SK-N-SH treated with all-trans-retinoic acid at 6 μM for 48 hours (cell line): Measurements from ENCODE around the gene LGALS7.

Experiments
- ATAC-seq: fragments of 200-7000 bp; cut with Tn5 transposase; 3 replicates; pipeline ENCODE4 v1.9.1; 2020; ENCODE audit warnings: mild to moderate bottlenecking, moderate library complexity
- ARNTL ChIP-seq: fragments of 450-650 bp; formaldehyde crosslinking; IDR thresholded peaks from 2 replicates; pipeline ENCODE4 v1.5.0; 2020; ENCODE audit warnings: low read depth, mild to moderate bottlenecking, moderate library complexity, borderline replicate concordance
- BACH2 ChIP-seq: fragments of 250-450 bp; sonication (Bioruptor Pico); IDR thresholded peaks from 2 replicates; pipeline ENCODE4 v1.9.0; 2021; ENCODE audit warnings: mild to moderate bottlenecking, borderline replicate concordance
- CREB5 ChIP-seq: fragments of 250-450 bp; sonication (Bioruptor Pico); IDR thresholded peaks from 2 replicates; pipeline ENCODE4 v1.5.1; 2020; ENCODE audit warnings: low read depth, mild to moderate bottlenecking, moderate library complexity
- CSDC2 ChIP-seq: fragments of 250-450 bp; sonication (Bioruptor Pico); IDR thresholded peaks from 2 replicates; pipeline ENCODE4 v1.5.0; 2020; ENCODE audit warnings: mild to moderate bottlenecking, moderate library complexity
- ESRRG ChIP-seq: fragments of 250-450 bp; sonication (Bioruptor Pico); IDR thresholded peaks from 2 replicates; pipeline ENCODE4 v1.6.1; 2021; ENCODE audit warnings: mild to moderate bottlenecking
- GLIS3 ChIP-seq: fragments of 250-450 bp; sonication (Bioruptor Pico); IDR thresholded peaks from 2 replicates; pipeline ENCODE4 v1.5.0; 2020; ENCODE audit warnings: mild to moderate bottlenecking, moderate library complexity
- ISL1 ChIP-seq: fragments of 250-450 bp; sonication (Bioruptor Pico); IDR thresholded peaks from 2 replicates; pipeline ENCODE4 v2.1.2; 2022; ENCODE audit warnings: mild to moderate bottlenecking, moderate library complexity
- OSR1 ChIP-seq: fragments of 250-450 bp; sonication (Bioruptor Pico); IDR thresholded peaks from 2 replicates; pipeline ENCODE4 v1.8.0; 2022; ENCODE audit warnings: moderate library complexity, mild to moderate bottlenecking, inconsistent platforms
- POU6F1 ChIP-seq: fragments of 250-450 bp; sonication (Bioruptor Pico); IDR thresholded peaks from 2 replicates; pipeline ENCODE4 v1.8.0; 2021; ENCODE audit warnings: low read depth, mild to moderate bottlenecking, moderate library complexity, borderline replicate concordance
- PPARA ChIP-seq: fragments of 250-450 bp; sonication (Bioruptor Pico); IDR thresholded peaks from 2 replicates; pipeline ENCODE4 v1.5.0; 2020; ENCODE audit warnings: mild to moderate bottlenecking, borderline replicate concordance
- SNAI2 ChIP-seq: fragments of 250-450 bp; sonication (Bioruptor Pico); IDR thresholded peaks from 2 replicates; pipeline ENCODE4 v1.5.0; 2020; ENCODE audit warnings: mild to moderate bottlenecking, moderate library complexity
- TCF4 ChIP-seq: fragments of 250-450 bp; sonication (Bioruptor Pico); IDR thresholded peaks from 2 replicates; pipeline ENCODE4 v1.8.0; 2021; ENCODE audit warnings: mild to moderate bottlenecking, moderate library complexity, borderline replicate concordance
- TOX ChIP-seq: fragments of 250-450 bp; sonication (Bioruptor Pico); IDR thresholded peaks from 2 replicates; pipeline ENCODE4 v1.8.0; 2021; ENCODE audit warnings: mild to moderate bottlenecking, moderate library complexity, borderline replicate concordance
- ZC3H10 ChIP-seq: fragments of 250-450 bp; sonication (Bioruptor Pico); IDR thresholded peaks from 2 replicates; pipeline ENCODE4 v1.5.1; 2021; ENCODE audit warnings: mild to moderate bottlenecking, moderate library complexity
- ZFP3 ChIP-seq: fragments of 250-450 bp; sonication (Bioruptor Pico); IDR thresholded peaks from 2 replicates; pipeline ENCODE4 v1.5.0; 2020; ENCODE audit warnings: mild to moderate bottlenecking, moderate library complexity
- ZNF565 ChIP-seq: fragments of 450-650 bp; formaldehyde crosslinking; conservative IDR thresholded peaks from 2 replicates; pipeline ENCODE4 v1.5.0; 2020; ENCODE audit warnings: low read depth, mild to moderate bottlenecking, moderate library complexity
- ZNF8 ChIP-seq: fragments of 450-650 bp; formaldehyde crosslinking; IDR thresholded peaks from 2 replicates; pipeline ENCODE4 v1.5.0; 2020; ENCODE audit warnings: mild to moderate bottlenecking, moderate library complexity
- TF ChIP-seq, protein P1 (sequence below): fragments of 250-450 bp; sonication (Bioruptor Pico); IDR thresholded peaks from 2 replicates; pipeline ENCODE4 v1.8.0; 2020; ENCODE audit warnings: mild to moderate bottlenecking, moderate library complexity, borderline replicate concordance
- TF ChIP-seq, protein P2 (sequence below): fragments of 250-450 bp; sonication (Bioruptor Pico); IDR thresholded peaks from 2 replicates; pipeline ENCODE4 v1.5.1; 2021; ENCODE audit warnings: mild to moderate bottlenecking, moderate library complexity

LGALS7 gene

DNA sequence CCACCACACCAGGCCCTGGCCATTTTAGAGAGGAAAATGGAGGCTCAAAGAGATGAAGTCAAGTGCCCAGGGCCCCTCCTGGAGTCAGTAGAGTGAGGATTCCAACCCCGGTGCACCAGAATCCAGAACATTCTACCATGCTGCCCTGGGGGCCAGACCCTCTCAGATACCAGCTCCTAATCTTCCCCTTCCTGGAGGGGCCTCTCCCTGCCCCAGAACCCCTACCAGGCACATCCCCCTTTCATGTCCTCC lies 40.1 kb downstream of the LGALS7 start:
- TF ChIP-seq GLIS3 (CRISPR knock-in tag) (no peak), ZC3H10 (CRISPR knock-in tag) (no peak), PPARA (CRISPR knock-in tag) (no peak), ARNTL (CRISPR knock-in tag) (no peak), SNAI2 (no peak), ISL1 (CRISPR knock-in tag) (no peak), ZFP3 (no peak), ZNF8 (CRISPR knock-in tag) (no peak), POU6F1 (no peak), CREB5 (CRISPR knock-in tag) (no peak), BACH2 (CRISPR knock-in tag) (no peak), TOX (no peak), ZNF565 (no peak), CSDC2 (CRISPR knock-in tag) (no peak)
- TF ChIP-seq, protein P1, sequence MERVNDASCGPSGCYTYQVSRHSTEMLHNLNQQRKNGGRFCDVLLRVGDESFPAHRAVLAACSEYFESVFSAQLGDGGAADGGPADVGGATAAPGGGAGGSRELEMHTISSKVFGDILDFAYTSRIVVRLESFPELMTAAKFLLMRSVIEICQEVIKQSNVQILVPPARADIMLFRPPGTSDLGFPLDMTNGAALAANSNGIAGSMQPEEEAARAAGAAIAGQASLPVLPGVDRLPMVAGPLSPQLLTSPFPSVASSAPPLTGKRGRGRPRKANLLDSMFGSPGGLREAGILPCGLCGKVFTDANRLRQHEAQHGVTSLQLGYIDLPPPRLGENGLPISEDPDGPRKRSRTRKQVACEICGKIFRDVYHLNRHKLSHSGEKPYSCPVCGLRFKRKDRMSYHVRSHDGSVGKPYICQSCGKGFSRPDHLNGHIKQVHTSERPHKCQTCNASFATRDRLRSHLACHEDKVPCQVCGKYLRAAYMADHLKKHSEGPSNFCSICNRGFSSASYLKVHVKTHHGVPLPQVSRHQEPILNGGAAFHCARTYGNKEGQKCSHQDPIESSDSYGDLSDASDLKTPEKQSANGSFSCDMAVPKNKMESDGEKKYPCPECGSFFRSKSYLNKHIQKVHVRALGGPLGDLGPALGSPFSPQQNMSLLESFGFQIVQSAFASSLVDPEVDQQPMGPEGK, result no peak
- TF ChIP-seq, protein P2, sequence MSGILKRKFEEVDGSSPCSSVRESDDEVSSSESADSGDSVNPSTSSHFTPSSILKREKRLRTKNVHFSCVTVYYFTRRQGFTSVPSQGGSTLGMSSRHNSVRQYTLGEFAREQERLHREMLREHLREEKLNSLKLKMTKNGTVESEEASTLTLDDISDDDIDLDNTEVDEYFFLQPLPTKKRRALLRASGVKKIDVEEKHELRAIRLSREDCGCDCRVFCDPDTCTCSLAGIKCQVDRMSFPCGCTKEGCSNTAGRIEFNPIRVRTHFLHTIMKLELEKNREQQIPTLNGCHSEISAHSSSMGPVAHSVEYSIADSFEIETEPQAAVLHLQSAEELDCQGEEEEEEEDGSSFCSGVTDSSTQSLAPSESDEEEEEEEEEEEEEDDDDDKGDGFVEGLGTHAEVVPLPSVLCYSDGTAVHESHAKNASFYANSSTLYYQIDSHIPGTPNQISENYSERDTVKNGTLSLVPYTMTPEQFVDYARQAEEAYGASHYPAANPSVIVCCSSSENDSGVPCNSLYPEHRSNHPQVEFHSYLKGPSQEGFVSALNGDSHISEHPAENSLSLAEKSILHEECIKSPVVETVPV (CRISPR knock-in tag), result no peak

GRCh38 chr19:38731654-38732301 lies 41.5 kb downstream of the LGALS7 start:
- TF ChIP-seq POU6F1, result no peak
- no peak for TF ChIP-seq TOX
- TF ChIP-seq OSR1 (CRISPR knock-in tag), result no peak
- TF ChIP-seq GLIS3 (CRISPR knock-in tag), result no peak
- no peak for TF ChIP-seq CSDC2 (CRISPR knock-in tag)
- no peak for ATAC-seq

More for the DNA sequence above, 40.1 kb downstream of the LGALS7 start:
- no peak for ATAC-seq

- TF ChIP-seq ZC3H10 (CRISPR knock-in tag) (no peak), TOX (no peak), TCF4 (CRISPR knock-in tag) (no peak), ZNF8 (CRISPR knock-in tag) (no peak), ZFP3 (no peak), OSR1 (CRISPR knock-in tag) (no peak), SNAI2 (no peak), POU6F1 (no peak), ESRRG (CRISPR knock-in tag) (no peak), CSDC2 (CRISPR knock-in tag) (no peak)
- TF ChIP-seq, protein P1, result no peak
- TF ChIP-seq, all 23 proteins: peak for 0
- no peak for ATAC-seq
Measured at GRCh38 chr19:38730731-38731589, 42.4 kb downstream of the LGALS7 start.
